CD4-positive, alpha-beta T cell treated with Interferon gamma for 1 hour (primary cell): ENCODE measurements around the gene GLIS1.
"Not testable (repeated sequence)": the region's sequence is repeated elsewhere in the genome, so short reads cannot be mapped to it uniquely, and the experiment has no call there.

Experiments
- DNase-seq: peaks from one replicate; pipeline ENCODE4 v3.0.0-alpha.2; 2020

The GLIS1 gene

DNA sequence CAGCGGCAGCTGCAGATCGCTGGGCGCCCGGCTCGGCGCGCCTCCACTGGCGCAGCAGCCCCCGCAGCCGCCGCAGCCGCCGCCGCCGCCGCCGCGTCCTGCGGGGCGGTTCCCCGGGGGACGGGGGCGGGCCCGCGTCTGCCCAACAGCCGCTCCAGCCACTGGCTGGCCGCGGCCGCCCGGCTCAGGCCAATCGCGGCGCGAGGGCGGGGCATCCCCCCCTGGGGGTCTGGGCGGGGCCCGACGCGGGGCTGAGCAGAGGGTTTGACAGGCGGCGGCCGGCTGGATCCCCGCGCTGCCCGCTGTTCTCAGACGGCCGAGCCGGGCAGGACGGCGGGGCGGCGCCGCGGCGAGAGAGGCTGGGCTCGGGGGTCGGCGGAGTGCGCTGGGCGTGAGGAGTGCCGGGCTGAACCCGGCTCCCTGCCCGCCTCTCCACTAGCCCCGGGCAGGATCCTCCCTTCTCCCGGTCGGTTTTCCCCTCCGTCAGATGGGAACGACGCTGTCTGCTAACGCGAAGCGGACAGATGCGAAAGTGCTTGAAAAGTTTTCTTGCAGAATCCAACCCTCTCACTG, at the start of gene GLIS1:
Gene GLIS1 (minus strand): TSS at position 56 of the 573 bp plus-strand sequence. CDS start 1,100 bp downstream, outside the sequence.
- peak; percentile 54 for DNase-seq

DNA sequence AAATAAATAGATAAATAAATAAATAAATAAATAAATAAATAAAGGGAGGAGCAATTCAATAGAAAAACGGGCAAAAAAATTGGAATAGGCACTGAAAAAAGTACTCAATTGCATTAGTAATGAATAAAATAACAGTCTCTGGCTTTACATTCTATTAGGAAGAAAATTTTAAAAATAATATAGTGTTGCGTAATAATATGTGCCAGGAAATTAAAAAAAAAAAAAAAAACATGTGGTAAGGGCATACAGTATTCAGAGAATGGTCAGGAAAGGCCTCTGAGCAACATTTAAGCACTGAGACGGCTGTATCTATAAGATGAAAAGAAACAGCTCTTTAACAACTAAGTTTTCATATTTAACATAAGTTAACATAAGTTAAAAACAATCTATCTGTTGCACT, 48.7 kb upstream of the GLIS1 start:
- no peak for DNase-seq

DNA sequence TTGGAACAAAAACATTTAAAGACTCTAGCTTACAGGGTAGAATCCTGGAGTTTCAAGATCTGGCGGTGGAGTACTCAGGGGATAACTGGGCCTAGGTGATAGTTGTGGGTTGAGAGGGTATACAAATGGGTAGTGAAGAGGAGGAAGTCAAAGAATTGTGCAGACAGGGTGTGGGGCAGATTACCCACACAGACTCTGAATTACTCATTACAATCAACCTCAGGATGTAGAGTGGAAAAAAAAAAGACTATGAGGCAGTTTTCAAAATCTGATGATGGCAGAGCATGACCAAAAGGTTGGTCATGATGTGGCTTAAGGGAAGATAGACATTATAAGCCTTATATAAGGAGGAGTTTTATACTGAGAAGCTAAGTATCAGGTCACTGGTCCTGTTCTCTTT, 44.1 kb upstream of the GLIS1 start:
- no peak for DNase-seq

DNA sequence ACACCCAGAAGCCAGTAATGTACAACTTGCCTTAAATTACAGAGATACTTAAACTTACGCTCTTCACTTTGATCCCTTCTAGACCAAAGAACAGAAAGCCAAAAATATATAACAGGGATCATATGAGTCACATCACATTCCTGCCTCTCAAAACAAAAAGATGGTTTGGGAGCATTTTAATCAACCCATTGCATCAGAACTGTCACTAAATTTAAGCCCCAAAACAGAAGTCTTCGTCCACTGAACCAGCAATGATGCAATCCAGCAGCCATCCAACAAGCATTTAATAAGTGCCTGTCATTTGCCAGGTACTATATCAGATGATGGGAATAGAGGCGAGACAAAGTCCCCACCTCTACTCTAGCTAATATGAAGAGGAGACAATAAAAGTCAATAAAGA, 42.7 kb upstream of the GLIS1 start:
- no peak for DNase-seq

- no peak for DNase-seq
Measured at GRCh38 chr1:53777272-53777671, 38.3 kb upstream of the GLIS1 start.

- DNase-seq, result no peak
Measured at GRCh38 chr1:53771648-53772047, 32.7 kb upstream of the GLIS1 start.

DNA sequence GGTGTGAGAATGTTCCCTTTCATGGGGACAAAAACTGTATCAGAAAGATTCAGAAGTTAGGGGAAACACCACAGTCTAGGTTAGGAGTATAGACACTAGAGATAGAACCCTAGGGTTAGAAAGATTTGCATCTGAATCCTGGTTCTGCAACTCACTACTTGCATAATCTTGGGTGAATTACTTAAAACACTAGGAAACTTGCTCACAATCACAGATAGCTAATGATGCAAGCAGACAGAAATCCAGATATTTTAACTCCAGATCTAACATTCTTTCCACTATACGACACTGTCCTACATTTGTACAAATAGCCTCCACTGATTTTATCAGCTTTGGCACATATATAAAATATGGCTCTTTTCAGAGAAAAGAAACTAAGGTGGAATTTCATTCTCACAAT, 30.8 kb upstream of the GLIS1 start:
- no peak for DNase-seq

- DNase-seq, result no peak
Measured at GRCh38 chr1:53769184-53769583, 30.2 kb upstream of the GLIS1 start.

GRCh38 chr1:53766831-53767405, 28.0 kb upstream of the GLIS1 start:
- no peak for DNase-seq

GRCh38 chr1:53766194-53766742, 27.3 kb upstream of the GLIS1 start:
- no peak for DNase-seq

GRCh38 chr1:53765657-53766056, 26.7 kb upstream of the GLIS1 start:
- no peak for DNase-seq

GRCh38 chr1:53763911-53764310, 24.9 kb upstream of the GLIS1 start:
- no peak for DNase-seq

DNA sequence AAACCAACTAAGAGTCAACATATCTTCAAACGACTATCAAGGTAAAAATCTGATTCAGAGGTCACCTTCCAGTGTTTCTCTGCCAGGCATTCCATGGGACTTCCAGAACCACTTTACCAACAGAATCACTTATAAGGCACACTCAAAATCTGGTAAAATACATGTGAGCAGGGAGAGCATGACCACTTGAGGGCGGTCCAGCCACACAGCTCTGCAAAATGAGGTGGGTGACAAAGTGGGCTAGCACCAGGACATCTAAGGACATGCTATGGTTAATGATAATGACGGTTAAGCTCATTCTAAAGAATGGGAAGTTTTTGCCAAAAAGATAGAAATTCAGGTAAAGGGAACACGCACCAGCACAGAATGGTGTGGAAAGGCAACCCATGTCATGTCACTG, 24.5 kb upstream of the GLIS1 start:
- no peak for DNase-seq

DNA sequence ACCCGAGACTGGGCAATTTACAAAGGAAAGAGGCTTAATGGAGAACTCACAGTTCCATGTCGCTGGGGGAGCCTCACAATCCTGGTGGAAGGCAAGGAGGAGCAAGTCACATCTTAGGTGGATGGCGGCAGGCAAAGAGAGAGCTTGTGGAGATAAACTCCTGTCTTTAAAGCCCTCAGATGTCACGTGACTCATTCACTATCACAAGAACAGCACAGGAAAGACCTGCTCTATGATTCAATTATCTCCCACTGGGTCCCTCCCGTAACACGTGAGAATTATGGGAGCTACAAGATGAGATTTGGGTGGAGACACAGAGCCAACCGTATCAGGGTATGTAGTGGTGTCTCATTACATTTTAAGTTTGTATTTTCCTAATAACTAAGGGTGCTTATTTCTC, 21.5 kb upstream of the GLIS1 start:
- not testable (repeated sequence) for DNase-seq

GRCh38 chr1:53755874-53756273, 16.9 kb upstream of the GLIS1 start:
- DNase-seq, result no peak

GRCh38 chr1:53754484-53755312, 15.7 kb upstream of the GLIS1 start:
- no peak for DNase-seq

DNA sequence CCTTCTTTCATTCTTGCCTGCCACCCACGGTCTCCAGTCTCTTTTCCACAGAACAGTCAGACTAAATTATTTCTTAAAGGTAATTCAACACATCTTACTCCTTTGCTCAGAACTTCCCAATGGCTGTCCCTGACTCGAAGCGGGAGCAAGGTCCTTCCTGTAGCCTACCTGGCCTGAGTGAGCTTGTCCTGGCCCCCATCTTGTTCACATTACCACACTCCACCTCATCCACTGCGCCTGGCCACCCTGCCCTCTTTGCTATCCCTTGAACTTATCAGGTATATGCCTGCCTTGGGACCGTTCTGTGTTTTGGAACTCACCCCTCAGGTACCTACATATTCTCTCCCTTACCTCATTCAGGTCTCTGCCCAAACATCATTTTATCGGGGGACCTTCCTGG, 13.3 kb upstream of the GLIS1 start:
- no peak for DNase-seq

GRCh38 chr1:53747841-53748240, 8.9 kb upstream of the GLIS1 start:
- no peak for DNase-seq

DNA sequence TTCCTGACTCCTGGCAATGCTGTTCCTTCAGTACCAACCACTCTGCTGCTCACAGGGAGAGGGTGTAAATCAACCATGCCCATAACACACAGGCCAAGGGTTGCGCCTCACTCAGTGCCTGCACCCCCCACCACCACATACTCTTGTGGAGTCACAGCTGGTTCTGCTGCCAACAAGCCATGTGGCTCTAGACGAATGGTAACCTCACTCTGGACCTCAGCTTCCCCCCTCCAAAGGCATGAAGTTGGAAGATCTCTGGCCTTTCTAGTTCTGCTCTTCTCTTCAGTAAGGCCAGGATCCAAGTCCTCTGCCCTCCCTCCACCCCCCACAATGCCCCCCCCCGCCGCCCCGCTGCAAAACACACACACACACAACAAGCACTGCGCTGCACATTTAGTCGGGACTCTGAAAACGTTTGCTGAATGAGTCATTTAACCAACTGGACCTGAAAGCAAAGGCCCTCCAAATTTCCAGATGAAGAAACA, 1.7 kb upstream of the GLIS1 start:
- no peak for DNase-seq

DNA sequence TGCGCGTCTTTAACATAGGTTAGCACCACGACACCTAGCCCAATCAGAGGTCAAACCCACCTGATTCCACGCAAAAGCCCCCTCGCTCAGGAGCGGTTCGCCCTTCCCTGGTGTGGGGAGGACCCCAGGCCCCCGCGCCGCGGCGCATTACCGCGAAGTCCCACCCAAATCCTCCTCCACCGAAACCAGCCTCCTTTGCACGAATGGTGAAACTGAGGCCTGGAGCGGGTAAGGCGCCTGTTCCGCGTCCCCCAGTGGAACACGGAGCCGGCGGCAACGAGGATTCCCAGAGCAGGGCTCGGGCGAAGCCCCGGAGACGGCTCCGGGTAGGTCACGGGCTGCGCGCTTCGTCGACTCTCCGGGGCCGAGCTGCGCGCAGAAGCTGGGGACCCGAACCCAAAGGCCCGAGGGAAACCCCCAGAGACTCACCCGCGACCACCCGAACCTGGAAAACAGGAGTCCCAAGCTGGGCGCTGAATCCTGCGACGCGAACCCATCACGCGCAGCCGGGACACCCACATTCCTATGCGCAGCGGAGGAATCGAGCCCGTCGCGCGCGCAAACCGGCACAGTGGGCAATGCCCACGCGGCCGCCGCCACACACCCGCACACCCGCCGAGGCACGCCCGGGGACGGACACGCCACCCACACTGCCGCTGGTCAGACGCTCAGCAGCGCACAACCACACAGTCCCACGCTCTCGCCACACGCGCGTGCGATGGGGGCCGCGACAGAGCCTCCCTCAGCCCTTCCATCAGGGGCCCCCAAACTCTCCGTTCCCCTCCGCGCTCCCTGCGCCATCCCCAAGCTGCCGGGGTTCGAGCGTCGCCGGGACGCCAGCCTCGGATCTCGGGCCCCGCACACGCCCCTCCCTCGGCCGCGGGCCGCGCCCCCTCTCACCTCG, 507 bp downstream of the GLIS1 start:
- no peak for DNase-seq

DNA sequence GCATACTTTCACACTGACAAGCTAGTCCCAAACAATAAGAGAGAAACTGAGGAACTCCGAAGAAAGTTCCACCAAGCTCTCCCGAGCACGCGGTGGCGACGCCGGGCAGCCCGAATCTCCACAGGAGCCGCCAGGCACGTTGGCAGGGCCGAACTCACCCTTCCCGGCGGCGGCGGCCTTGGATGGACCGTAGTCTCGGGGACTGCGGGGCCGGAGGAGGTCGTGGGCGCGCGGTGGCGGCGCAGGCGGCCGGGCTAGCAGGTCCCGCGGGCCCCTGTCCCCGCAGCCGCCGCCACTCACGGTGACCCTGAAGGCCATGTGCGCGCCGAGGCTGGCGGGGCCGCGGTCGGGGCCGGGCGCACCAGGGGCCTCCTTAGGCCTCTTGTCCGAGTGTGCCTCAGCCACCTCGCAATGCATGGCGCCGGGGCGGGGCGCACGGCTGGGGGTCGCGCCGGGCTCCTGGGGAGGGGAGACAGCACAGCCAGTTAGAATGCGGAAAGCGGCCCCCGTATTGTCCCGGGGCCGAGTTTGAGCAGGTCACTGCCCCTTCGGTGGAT, 1.2 kb downstream of the GLIS1 start:
- DNase-seq, result no peak

GRCh38 chr1:53736290-53736689, 2.7 kb downstream of the GLIS1 start:
- DNase-seq, result no peak
